BLaER1 (cell line): ENCODE measurements around the gene STPG4.
"Not testable (repeated sequence)": the region's sequence is repeated elsewhere in the genome, so short reads cannot be mapped to it uniquely, and the experiment has no call there.

ENCODE experiments used
- H3K27ac ChIP-seq: shearing (Covaris generic); formaldehyde crosslinking; 2 replicates; pipeline ENCODE4 v1.8.1; 2022
- H3K27me3 ChIP-seq: shearing (Covaris generic); formaldehyde crosslinking; 2 replicates; pipeline ENCODE4 v1.8.1; 2022
- H3K36me3 ChIP-seq: shearing (Covaris generic); formaldehyde crosslinking; 2 replicates; pipeline ENCODE4 v1.8.1; 2022
- H3K4me1 ChIP-seq: shearing (Covaris generic); formaldehyde crosslinking; 2 replicates; pipeline ENCODE4 v1.8.1; 2022
- H3K4me2 ChIP-seq: shearing (Covaris generic); formaldehyde crosslinking; 2 replicates; pipeline ENCODE4 v1.8.1; 2022
- H3K4me3 ChIP-seq: shearing (Covaris generic); formaldehyde crosslinking; 2 replicates; pipeline ENCODE4 v1.8.1; 2022
- H3K9ac ChIP-seq: shearing (Covaris generic); formaldehyde crosslinking; 2 replicates; pipeline ENCODE4 v1.8.1; 2022
- H3K9me3 ChIP-seq: shearing (Covaris generic); formaldehyde crosslinking; 2 replicates; pipeline ENCODE4 v1.8.1; 2022
- H4K20me1 ChIP-seq: shearing (Covaris generic); formaldehyde crosslinking; 2 replicates; pipeline ENCODE4 v1.8.1; 2022
- Cebpa-rat ChIP-seq: shearing (Covaris generic); IDR thresholded peaks from 2 replicates; pipeline ENCODE4 v1.8.1; 2022

The STPG4 gene

DNA sequence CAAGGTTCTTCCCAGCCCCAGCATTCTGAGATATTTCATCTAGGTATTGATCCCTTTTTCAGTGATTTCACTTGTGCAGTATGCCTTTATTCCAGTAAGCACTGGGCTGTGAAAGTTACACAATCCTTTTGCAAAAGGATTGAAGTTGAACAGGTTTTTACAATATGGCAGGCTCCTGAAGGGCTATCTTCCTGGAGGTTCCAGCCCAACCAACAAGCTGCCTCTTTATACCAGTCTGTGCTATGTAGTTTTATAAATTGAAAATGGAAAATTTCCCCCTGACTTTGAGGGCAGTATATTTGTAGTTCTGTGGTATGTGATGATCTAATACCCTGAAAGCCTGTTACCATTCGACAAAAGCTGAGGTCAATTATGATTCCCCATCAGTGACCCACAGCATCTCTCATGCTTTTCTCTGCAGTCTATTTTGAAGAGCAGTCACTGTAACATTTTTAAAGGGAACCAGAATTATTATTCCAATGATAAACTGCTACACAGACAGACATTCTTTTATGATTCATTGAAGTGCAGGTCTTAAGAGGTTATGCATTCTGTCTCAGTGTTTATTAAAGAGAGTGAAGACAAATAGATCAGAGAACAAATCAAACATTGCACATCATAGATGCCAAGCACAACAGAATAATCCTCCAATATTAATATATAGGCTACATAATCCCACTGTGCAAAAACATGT, 35.2 kb upstream of the STPG4 start:
- Histone ChIP-seq H3K9ac (no peak overlapping the region), H3K9me3 (no peaks in the 10 kb centered on the region), H3K36me3 (no peaks in the 10 kb centered on the region), H3K4me3 (no peak overlapping the region), H4K20me1 (no peaks in the 10 kb centered on the region), H3K27ac (no peak overlapping the region), H3K4me2 (no peak overlapping the region), H3K4me1 (no peaks in the 10 kb centered on the region), H3K27me3 (no peaks in the 10 kb centered on the region)
- TF ChIP-seq Cebpa-rat = no peak

DNA sequence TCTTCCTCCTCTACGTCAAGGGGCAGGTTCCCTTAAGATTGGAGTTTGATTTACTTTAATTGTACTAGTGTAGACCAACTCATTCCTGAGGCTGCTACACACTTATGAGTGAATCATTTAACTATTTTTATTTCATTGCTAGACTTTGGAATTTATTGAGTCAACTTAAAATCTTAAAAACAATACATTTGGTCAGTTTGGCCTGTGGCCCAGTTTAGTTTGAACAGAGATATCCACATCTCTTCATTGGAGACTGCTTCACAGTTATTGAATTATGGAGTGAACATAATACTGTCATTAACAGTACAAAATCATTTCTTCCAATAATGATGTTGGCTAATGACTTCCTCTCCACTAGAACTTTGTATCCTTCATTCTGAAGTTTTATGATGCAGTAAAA, 34.5 kb upstream of the STPG4 start:
- Histone ChIP-seq H3K27ac (no peak overlapping the region), H3K9me3 (no peaks in the 10 kb centered on the region), H3K4me1 (no peaks in the 10 kb centered on the region), H3K4me2 (no peak overlapping the region), H3K4me3 (no peak overlapping the region), H3K27me3 (no peaks in the 10 kb centered on the region), H3K9ac (no peak overlapping the region), H3K36me3 (no peaks in the 10 kb centered on the region), H4K20me1 (no peaks in the 10 kb centered on the region)
- TF ChIP-seq Cebpa-rat = no peak

DNA sequence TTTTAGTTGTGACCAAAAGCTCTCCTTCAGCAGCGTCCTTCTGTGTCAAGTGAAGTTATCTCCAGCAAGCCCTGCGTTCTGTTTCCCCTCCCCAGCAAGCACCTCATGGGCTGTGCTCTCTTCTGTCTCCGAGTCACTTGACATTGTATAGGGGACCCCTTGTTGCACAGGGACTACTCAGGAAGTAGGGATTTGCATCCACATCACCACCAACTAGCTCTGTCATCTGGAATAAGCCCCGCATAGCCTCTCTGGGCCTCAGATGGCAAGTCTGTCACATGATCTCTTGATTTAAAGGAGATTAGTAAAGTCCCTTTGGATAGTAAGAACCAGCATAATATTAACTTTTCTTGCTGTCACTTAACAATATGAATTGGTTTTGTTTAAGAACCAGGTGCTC, 32.0 kb upstream of the STPG4 start:
- TF ChIP-seq Cebpa-rat = no peak
- Histone ChIP-seq H3K4me3 (no peak overlapping the region), H3K4me2 (no peak overlapping the region), H3K4me1 (no peaks in the 10 kb centered on the region), H3K9ac (no peak overlapping the region), H3K27me3 (no peaks in the 10 kb centered on the region), H3K27ac (no peak overlapping the region), H4K20me1 (no peaks in the 10 kb centered on the region), H3K36me3 (no peaks in the 10 kb centered on the region), H3K9me3 (no peaks in the 10 kb centered on the region)

DNA sequence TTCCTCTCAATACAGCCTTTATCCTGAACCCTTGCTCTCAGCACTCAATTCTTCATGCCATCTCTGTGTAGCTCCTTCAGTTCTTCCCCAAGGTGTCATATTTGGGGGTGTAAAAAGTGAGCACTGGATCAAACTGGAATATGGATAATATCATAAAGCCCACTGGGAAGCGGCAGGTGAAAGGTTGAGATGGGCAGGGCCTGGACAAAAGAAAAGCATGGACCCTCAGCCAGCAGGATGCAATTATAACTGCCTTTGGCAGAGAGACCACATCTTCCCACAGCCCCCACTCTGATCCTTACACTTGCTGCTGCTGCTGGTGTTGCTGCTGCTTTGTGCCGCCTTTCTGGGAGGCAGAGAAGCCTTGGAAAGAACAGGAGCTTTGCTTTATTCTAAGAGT, 31.2 kb upstream of the STPG4 start:
- Histone ChIP-seq H3K36me3 (no peaks in the 10 kb centered on the region), H3K9me3 (no peaks in the 10 kb centered on the region), H3K27me3 (no peaks in the 10 kb centered on the region), H3K4me2 (no peak overlapping the region), H3K4me1 (no peaks in the 10 kb centered on the region), H4K20me1 (no peaks in the 10 kb centered on the region), H3K27ac (no peak overlapping the region), H3K9ac (no peak overlapping the region), H3K4me3 (no peak overlapping the region)
- TF ChIP-seq Cebpa-rat = no peak

DNA sequence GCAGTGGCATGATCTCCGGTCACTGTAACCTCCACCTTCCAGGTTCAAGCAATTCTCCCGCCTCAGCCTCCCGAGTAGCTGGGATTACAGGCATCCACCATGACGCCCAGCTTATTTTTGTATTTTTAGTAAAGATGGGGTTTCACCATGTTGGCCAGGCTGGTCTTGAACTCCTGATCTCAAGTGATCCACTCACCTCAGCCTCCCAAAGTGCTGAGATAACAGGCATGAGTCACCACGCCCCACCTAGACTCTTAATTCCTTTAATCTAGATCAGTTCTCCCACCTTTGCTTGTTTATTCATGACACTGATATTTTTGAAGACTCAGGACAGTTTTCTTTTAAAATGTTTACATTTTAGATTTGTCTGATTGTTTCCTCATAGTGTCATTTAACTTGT, 30.0 kb upstream of the STPG4 start:
- H3K27me3 ChIP-seq, H4K20me1 ChIP-seq, H3K4me3 ChIP-seq, H3K4me2 ChIP-seq, H3K27ac ChIP-seq, H3K9me3 ChIP-seq, H3K36me3 ChIP-seq, H3K4me1 ChIP-seq, H3K9ac ChIP-seq: not testable (repeated sequence)

DNA sequence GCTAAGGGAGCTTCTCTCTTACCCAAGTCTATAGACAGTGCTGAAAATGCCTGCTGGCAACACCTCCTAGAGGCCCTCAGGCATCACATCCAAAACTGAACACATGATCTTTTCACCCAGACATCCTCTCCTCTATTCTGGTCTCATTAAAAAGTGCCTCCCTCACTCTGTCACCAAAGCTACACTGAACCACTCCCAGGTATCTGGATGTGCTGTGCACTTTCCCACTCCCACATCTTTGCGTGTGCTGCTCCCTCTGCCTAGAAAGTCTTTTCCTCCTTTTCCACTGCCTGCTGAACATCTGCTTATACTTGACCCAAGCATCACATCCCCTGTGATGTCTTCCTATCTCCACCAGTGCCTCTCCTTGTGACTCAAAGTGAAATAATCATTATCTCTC, 26.1 kb upstream of the STPG4 start:
- TF ChIP-seq Cebpa-rat = no peak
- Histone ChIP-seq H3K9ac (no peak overlapping the region), H3K27ac (no peak overlapping the region), H3K4me2 (no peak overlapping the region), H4K20me1 (no peaks in the 10 kb centered on the region; the same call in 1 of the 2 replicates), H3K9me3 (no peaks in the 10 kb centered on the region), H3K4me3 (no peak overlapping the region), H3K27me3 (no peaks in the 10 kb centered on the region), H3K4me1 (peaks cover 21% of the 10 kb centered on the region), H3K36me3 (no peaks in the 10 kb centered on the region)

DNA sequence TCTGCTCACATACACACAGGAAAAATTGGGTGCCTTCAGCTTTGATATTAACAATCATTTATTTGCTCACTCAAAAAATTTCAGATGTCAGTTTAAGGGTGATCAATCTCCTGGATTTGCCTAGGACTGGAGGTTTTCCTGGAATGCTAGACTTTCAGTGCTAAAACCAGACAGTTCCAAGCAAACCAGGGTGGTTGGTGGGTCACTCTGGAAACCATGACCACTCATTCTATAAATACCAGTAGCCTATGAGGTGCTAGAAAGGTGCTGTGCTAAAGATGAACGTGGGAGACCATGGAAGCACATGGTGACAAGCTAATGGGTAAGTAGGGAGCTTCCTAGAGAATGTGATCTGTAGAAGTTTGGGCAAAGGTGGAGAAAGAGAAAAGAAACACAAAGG, 25.4 kb upstream of the STPG4 start:
- H4K20me1 ChIP-seq = peaks cover 6% of the 10 kb centered on the region; the same call in 1 of the 2 replicates
- H3K27ac ChIP-seq = no peak overlapping the region
- no peak overlapping the region for H3K9ac ChIP-seq
- H3K9me3 ChIP-seq = no peaks in the 10 kb centered on the region
- peaks cover 21% of the 10 kb centered on the region for H3K4me1 ChIP-seq
- H3K36me3 ChIP-seq = no peaks in the 10 kb centered on the region
- H3K4me3 ChIP-seq = no peak overlapping the region
- H3K4me2 ChIP-seq = no peak overlapping the region
- no peak for TF ChIP-seq Cebpa-rat
- H3K27me3 ChIP-seq = no peaks in the 10 kb centered on the region

DNA sequence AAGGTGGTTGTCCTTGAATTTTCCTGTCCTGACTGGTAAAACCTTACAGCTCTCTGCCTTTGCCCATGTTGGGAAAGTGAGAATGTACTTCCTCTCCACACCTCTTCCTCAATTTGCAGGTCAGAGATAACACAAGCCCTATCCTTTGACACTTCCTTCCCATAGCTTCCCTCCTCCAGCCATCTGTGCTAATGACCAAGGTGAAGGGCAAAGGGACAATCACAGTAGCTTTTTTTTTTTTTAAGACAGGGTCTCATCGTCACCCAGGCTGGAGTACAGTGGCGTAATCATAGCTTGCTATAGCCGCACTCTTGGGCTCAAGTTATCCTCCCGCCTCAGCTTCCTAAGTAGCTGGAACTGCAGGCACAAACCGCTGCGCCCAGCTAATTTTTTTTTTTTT, 24.3 kb upstream of the STPG4 start:
- H3K4me2 ChIP-seq = peak overlapping the region; percentile 31
- H3K27ac ChIP-seq = no peak overlapping the region
- no peak for TF ChIP-seq Cebpa-rat

DNA sequence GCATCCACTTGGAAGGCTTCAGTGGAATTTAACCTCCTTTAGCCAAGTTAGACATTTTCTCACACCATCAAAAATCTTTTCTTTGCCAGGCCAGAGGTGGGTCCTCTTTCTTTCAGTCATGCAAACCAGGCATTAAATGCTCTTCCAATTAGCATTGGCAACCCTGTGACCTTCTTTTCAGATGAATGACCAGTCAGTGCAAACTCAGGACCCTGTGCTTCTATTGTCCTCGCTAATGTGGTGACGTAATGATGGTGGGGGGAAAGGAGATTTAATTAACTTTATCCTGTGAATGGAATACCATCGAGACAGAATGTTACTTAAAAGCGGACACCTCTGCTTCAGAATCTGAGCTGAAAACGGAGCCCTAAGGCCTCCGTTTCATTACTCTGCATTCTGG, 23.2 kb upstream of the STPG4 start:
- no peak for TF ChIP-seq Cebpa-rat
- no peak overlapping the region for H3K27ac ChIP-seq
- H3K36me3 ChIP-seq = no peaks in the 10 kb centered on the region
- H3K4me3 ChIP-seq = no peak overlapping the region
- H3K27me3 ChIP-seq = no peaks in the 10 kb centered on the region
- peaks cover 28% of the 10 kb centered on the region for H4K20me1 ChIP-seq
- H3K9ac ChIP-seq = no peak overlapping the region
- H3K9me3 ChIP-seq = no peaks in the 10 kb centered on the region
- H3K4me2 ChIP-seq = no peak overlapping the region
- H3K4me1 ChIP-seq = peaks cover 32% of the 10 kb centered on the region

More for the DNA sequence above, 24.3 kb upstream of the STPG4 start:
- Histone ChIP-seq H3K9ac (no peak overlapping the region), H3K4me1 (peaks cover 22% of the 10 kb centered on the region), H4K20me1 (peaks cover 17% of the 10 kb centered on the region), H3K4me3 (no peak overlapping the region), H3K36me3 (no peaks in the 10 kb centered on the region), H3K9me3 (no peaks in the 10 kb centered on the region), H3K27me3 (no peaks in the 10 kb centered on the region)

DNA sequence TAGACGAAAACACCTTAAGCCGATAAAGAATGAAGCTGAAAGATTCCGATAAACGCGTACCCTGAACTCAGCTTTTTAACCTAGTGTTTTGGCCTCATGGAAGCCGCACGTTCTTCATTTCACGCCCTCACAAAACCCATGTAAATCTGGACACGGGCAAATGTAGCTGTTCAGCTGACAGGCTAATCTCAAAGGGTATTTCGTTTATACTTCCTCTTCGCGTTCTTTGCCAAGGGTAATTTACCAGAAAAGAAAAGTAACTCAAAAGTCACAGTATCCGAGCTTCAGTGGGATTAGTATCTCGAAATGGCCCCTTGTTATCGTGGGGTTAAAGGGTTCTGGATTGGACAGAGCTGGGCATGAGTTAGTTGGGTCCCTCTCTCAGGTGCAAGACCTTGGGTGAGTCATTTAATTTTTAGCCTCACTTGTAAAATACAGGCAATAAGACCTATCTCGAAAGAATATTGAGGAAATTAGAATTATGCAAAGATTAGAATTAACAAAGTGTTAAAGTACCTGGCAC, 22.0 kb upstream of the STPG4 start:
- no peaks in the 10 kb centered on the region for H3K9me3 ChIP-seq
- peak overlapping the region; percentile 99 for H3K9ac ChIP-seq
- peak overlapping the region; percentile 100 for H3K27ac ChIP-seq
- H3K36me3 ChIP-seq = peaks cover 4% of the 10 kb centered on the region
- peaks cover 44% of the 10 kb centered on the region for H3K4me1 ChIP-seq
- H4K20me1 ChIP-seq = peaks cover 40% of the 10 kb centered on the region
- no peak for TF ChIP-seq Cebpa-rat
- H3K4me2 ChIP-seq = peak overlapping the region; percentile 97
- no peaks in the 10 kb centered on the region for H3K27me3 ChIP-seq
- H3K4me3 ChIP-seq = peak overlapping the region; percentile 88
